ENCODE measurements around the gene PARM1.
"Not testable (repeated sequence)": the region's sequence is repeated elsewhere in the genome, so short reads cannot be mapped to it uniquely, and the experiment has no call there.

The PARM1 gene

DNA sequence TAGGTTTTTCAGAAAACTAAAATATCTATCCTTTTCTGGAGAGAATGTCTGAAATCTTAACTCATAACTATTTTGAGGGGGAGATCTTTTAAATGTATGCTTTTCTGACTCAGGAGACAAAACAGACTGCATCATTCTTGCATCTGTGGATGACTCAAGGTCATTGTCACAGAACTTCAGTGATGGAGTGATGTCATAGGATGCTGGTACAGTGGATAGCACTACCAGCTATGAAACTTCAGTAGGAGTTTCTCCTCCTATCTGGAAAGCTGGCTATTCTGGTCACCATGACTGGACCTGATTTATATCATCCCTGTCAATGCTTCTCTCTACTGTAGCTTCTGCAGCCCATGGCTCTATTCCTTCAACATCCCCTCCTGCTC lies 50.3 kb downstream of the PARM1 start:
- no peak for DNase-seq (ENCODE audit: low read depth in 2 of 2)

DNA sequence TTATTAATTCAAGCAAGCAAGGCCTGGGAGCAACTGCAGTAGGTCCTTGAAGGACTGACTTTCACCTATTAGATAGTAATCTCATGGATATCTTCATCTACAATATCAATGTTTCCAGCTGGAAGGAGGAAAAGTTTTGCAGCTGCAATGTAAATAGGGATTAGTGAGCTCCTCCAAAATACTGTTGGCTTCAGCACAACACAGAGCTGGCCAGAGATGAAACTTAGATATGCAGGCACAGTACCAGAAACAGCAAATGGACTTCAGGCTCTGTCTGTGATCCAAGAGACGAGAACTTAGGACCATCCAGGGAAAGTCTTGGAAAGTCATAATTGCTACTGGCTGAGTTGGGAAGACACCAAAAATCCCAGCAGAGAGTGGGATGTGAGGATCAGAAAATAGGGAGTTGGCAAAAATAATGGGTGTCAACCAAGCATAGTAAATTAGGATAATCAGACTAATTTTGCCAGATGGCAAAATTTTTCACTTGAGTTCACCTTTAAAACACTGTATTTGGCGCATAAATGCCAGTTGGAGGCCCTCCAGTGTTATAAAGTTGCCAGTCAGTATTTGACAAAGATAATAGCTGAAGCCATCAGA lies 57.5 kb downstream of the PARM1 start:
- DNase-seq (ENCODE audit: low read depth in 2 of 2): no peak

- not testable (repeated sequence) for DNase-seq (ENCODE audit: low read depth in 2 of 2)
Measured at GRCh38 chr4:74994436-74994835, 61.5 kb downstream of the PARM1 start.

GRCh38 chr4:74996996-74997395 lies 64.1 kb downstream of the PARM1 start:
- no peak for DNase-seq (ENCODE audit: low read depth in 2 of 2)

GRCh38 chr4:74997948-74998729 lies 65.2 kb downstream of the PARM1 start:
- DNase-seq (ENCODE audit: low read depth in 2 of 2): no peak

DNA sequence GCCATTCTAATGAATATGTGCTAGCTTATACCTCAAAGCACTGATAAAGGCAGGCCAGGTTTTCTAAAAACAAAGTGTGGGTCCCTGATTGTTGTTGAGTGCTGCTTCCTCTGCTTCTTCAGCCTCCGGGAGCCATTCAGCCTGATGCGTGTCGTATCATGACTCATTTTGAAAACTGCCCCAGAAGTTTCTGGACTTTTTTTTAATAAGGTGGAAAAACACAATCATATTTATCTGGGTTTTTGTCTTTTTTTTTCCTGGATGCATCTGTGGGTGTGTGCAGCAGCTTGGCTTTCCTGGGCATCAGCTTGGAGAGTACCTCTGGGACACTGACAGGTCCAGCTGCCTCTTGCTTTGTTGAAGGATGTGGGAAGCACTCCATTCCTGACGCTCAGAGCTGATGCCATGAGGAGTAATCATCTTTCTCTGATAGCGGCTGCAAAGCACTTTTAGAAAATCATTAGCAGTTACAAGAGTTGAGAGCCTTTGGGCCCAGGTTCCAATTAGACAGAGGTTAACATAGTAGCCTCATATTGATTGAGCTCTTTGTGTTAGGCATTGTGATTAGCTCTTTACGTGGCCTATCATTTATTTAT lies 66.9 kb downstream of the PARM1 start:
- DNase-seq (ENCODE audit: low read depth in 2 of 2): no peak

DNA sequence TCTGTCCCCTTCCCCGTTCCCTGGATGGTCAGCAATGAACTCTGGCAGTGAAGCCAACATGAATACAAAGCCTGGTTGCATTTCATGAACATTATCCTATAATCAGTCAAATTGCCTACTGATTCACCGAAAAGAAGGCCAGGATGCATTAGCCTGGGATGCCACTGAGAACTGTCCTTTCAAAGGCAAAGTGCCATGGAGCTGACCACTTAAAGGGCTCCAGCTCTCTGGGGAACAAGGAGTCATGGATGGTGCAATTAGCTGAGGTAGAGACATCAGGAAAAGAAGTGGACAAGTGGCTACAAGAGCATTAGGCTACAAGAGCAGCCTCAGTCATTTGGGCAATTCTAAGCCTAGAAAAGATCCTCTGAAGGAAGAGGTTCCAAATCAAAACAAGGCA lies 69.0 kb downstream of the PARM1 start:
- DNase-seq (ENCODE audit: low read depth in 2 of 2): no peak

DNA sequence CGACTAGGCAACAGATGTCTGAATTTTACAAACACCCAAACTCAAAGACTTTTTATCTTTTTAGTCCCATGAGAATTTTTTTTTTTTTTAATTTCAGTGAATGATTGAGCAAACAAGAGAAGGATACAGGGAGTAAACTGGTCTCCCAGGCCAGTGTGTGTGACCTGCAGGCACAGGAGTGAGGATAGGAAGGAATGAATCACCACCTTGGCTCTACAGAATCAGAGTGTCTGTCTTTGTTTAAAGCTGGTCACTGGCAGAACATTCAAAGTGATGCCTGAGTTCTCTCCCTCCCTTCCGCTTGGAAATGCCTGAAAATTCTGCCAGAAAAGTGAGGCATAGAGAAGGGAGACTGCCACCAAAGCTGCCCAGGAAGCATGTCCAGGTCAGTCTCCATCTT lies 69.5 kb downstream of the PARM1 start:
- DNase-seq (ENCODE audit: low read depth in 2 of 2): no peak

DNA sequence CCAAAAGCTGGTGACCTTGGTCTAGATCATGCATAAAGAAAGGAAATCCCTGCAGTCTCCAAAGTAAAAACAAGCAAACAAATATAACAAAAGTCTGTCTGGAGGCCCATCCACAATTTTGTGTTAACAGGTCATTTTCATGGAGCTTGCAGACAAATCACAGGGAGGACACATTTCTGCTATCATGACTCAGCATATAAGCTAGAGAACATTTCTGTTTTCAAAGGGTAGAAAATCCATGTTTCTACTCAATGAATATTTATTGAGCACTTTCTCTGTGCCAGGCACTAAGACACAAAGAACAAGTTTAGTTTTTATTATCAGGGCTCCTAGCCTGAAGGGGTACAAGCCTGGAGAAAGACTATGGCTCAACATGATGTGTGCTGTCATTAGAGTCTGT lies 71.1 kb downstream of the PARM1 start:
- no peak for DNase-seq (ENCODE audit: low read depth in 2 of 2)

DNA sequence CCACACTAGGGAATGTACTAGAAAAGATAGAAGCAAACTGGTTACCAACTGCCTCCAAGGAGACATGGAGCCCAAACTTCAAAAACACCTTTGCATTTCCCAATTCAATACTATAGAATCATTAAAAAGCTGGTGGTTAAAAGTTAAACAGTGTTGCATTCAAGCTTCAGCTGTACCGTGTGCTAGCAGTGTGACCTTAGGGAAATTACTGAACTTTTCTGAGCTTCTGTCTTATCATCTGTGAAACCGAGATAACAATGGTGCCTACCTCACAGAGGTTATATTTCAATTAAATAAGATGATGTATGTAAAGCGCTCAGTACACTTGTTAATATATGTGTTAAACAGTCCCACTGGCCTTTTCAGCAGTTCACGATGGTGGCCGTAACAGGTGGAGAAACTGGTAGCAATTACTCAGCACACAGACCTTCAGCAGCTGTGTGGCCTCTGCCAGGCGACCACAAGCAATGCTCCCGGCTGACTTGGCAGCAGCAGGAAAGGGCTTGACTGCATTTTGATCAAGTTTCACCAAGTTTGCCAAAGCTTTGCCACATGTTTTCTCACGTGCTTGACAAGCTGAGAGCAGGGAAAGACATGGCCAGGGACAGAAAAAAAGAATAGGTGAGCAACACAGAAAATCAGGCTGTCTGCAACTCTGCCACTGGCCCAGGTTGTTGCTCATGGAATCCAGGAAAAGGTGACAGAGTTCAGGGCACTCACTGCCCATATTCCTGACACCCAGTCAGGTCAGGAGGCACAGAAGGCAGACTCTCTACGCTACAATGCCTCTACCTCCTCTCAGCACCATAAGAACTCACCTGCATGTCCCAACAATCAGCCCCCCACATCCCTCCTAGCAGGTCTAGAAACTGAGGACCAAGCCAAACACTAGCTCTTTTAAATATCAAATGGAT lies 72.1 kb downstream of the PARM1 start:
- DNase-seq (ENCODE audit: low read depth in 2 of 2): no peak

DNA sequence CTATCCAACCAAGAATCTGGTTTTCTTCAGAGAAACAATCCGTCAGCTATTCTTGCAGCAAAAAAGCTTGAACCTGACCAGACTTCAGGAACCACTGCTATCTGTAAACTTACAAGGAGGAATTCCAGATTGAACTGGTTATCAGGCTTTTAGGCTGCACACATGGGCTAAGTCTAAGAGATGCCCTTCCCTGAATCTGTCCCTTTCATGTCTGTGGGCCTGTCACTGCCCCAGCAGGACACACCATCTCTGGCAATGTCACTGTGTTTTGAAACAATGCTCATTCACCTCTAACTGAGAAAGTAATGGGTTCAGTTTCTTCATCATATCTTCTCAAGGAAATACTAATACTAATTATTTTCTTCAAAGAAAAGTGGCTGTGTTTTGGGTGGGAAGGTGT lies 72.8 kb downstream of the PARM1 start:
- DNase-seq (ENCODE audit: low read depth in 2 of 2): no peak

DNA sequence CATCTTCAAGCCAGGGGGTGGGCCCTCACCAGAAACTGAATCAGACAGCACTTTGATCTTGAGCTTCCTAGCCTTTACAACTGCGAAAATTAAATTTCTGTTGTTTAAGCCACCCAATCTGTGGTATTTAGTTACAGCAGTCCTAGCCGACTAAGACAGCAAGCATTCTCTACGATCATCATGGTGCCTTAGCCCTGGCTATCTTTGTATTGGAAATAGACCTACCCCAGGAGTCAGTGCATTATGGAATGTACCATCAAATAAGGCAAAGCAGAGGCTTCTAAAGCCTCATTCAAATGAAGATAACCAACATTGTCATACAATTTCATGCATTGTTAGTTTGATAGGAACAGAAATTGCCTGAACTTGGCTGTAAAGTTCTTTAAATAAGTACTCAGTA lies 75.0 kb downstream of the PARM1 start:
- no peak for DNase-seq (ENCODE audit: low read depth in 2 of 2)

DNA sequence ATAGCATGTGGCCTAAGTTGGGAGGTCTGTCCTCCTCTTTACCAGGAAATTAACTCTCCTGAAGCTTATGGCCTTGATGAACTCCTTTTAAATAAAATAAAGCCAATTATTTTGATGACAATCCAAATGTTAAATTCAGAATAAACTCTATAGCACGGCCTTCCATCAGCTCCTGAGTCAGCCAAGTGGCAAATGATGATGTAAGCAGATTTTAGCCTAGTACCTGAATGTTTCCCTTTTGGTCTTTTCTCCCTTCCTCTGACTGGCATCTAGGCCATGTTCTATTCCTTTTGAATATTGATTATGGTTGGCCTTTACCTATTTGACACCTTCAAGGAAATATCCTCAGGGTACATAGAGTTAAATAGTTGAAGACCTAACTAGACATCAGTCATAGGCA lies 76.2 kb downstream of the PARM1 start:
- no peak for DNase-seq (ENCODE audit: low read depth in 2 of 2)

- DNase-seq (ENCODE audit: low read depth in 2 of 2): no peak
Measured at GRCh38 chr4:75011131-75011795, 78.3 kb downstream of the PARM1 start.

DNA sequence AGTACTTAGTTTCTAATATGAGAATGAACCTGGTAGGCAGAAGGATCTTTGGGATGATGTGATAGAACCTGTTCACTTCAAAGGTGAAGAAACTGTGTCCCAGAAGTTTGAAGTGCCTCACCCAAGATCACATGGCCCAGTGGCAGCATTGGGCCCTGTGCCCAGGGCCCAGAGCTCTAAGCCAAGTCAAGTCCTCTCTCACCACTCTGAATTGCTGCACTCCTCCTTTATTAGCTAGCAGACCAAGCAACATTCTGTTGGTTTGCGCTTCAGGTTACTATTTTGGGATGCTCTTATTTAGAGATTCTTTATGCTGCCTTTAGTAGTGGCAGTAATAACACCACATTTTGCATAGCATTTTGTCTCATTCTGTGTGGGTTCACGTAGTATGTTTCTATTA lies 82.7 kb downstream of the PARM1 start:
- no peak for DNase-seq (ENCODE audit: low read depth in 2 of 2)

DNA sequence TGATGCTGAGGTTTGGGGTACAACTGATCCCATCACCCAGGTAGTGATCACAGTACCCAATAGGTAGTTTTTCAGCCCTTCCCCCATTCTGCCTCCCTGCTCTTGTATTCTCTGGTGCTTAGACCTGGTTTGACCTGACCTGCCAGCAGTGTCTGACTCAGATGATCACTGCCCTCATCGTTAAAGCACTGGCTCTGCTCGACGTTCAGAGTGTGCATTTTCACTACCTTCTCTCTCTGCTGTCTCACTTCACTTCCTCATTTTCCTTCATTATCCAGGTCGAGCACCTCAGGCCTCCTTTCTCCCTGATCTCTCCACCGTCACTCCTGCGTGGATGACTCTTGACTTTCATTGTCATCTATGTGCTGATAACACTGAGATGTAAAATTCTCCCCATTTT lies 83.6 kb downstream of the PARM1 start:
- no peak for DNase-seq (ENCODE audit: low read depth in 2 of 2)

- no peak for DNase-seq (ENCODE audit: low read depth in 2 of 2)
Measured at GRCh38 chr4:75018811-75019479, 86.0 kb downstream of the PARM1 start.

DNA sequence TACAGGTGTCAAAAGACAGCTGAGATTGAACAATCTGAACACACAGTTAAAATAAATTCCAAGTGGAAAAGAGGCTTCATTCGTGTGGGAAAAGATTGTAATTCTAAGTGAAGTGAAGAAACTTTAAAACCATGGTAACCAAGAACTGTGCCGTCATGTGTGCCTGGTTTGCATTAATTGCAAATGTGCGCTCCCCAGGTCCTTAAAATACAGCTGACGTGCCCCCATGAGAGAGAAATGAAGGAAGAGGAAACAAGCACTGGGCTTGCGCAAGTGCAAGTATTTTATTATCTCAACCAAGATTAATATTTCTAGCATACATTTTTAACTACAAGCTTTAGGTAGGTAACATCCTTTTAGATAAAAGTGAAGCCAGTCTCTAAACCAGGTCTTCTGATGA lies 92.5 kb downstream of the PARM1 start:
- no peak for DNase-seq (ENCODE audit: low read depth in 2 of 2)

GRCh38 chr4:75028196-75028854 lies 95.4 kb downstream of the PARM1 start:
- no peak for DNase-seq (ENCODE audit: low read depth in 2 of 2)

DNA sequence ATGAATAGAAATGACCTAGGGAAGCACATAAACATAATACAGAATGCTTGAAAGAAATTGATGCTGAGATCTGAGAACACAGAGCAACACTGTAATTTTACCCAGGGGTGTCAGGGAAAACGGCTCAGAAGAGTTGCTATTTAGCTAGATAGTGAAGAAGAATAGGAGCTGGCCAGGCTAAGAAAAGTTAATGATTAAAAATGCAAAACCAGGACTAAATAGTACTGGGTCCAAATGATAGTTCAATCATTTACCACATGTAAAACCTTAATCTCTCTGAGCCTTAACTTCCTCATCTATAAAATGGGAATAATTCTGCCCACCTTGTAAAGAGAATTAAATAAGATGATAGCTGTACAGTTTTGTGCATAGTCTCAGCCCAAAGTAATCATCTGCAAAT lies 97.1 kb downstream of the PARM1 start:
- no peak for DNase-seq (ENCODE audit: low read depth in 2 of 2)
